HG03060 (cell line): ENCODE data around the gene APRT.

ENCODE experiments used
- ATAC-seq: cut with Tn5 transposase; IDR thresholded peaks from one replicate; pipeline ENCODE4 v1.9.1; 2021; ENCODE audit warnings: low read depth, moderate number of reproducible peaks; ENCODE audit not compliant: unreplicated experiment

APRT gene, protein sequence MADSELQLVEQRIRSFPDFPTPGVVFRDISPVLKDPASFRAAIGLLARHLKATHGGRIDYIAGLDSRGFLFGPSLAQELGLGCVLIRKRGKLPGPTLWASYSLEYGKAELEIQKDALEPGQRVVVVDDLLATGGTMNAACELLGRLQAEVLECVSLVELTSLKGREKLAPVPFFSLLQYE

DNA sequence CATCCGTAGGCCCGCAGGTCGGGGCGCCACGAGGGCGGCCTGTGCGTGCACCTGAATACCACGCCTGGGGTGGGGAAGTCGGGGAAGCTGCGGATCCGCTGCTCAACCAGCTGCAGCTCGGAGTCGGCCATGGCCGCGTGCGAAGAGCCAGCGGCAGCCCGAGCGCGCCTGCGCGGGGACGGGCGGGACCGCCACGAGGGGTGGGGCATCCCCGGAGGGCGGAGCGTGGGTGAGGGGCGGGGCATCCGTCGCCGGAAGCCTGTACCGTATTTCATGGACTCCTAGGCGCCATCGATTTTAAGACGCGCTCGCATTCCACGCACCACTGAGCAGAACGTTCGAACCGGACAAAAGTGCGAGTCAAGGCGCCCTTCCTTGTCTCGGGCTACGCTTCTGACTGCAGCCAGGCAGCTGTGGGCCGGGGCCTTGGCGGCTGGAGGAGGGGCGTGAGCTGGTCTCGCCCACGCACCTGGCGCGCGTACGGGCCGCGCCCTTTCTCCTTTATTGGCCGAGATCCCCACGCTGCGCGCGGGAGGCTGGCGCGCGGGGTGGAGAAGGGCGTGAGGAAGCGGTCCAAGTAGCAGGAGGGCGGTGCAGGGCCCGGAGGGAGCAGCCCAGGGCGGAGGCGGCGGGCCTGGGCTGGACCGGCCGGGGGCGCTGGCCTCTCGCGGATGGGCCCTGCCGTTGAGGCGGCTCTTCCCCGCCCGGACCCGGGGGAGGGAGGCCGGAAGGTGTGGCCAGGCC, at the start of gene APRT:
APRT (minus strand) TSS at position 160 of the 744 bp plus-strand sequence; CDS start at position 131, 29 bp downstream.
- peak; percentile 48 for ATAC-seq

DNA sequence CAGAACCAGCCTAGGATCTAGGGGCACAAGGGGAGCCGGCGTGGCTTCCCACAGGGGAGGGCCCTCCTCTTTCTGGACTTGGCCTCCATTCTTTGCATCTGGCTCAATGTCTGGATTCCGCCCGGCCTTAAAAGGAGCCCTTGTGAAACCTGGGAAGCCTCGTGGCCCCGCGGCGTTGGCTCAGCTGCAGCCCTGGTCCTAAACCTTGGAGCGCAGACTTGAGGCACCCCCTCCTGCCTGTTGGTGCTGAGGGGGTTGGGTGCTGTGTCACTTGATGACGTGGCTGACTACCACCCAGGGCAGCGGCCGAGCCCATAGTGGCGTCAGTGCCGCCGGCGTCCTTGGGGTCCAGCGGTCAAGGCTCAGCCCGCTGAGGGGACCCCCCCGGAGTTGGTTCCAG, 49.6 kb upstream of the APRT start:
- no peak for ATAC-seq

DNA sequence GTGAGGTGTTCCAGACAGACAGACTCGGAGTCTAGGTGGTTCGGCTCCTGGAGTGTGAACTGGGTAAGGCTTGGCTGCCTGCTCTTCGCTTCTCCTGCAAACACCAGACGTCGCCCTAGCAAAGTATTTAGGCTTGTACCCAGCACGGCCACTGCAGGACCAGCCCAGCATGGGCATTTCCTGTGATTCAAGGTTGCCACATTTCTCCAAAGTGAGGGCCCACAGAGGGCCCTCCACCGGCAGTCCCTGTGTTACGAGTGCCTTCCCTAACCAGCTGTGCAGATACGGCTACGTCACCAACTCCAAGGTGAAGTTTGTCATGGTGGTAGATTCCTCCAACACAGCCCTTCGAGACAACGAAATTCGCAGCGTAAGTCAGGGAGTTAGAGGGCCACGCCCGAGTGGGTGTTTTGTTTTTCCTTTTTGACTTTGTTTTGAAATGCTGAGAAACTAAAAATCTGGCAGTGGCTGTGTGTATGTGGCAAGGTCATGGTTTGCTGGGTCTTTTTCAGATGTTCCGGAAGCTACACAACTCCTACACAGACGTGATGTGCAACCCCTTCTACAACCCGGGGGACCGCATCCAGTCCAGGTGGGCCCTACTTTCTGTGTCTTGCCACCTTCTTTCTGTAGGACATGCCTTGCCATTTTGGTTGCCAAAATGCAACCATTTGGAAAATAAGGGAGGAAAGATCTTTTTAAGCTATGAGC, 47.8 kb upstream of the APRT start:
- no peak for ATAC-seq

DNA sequence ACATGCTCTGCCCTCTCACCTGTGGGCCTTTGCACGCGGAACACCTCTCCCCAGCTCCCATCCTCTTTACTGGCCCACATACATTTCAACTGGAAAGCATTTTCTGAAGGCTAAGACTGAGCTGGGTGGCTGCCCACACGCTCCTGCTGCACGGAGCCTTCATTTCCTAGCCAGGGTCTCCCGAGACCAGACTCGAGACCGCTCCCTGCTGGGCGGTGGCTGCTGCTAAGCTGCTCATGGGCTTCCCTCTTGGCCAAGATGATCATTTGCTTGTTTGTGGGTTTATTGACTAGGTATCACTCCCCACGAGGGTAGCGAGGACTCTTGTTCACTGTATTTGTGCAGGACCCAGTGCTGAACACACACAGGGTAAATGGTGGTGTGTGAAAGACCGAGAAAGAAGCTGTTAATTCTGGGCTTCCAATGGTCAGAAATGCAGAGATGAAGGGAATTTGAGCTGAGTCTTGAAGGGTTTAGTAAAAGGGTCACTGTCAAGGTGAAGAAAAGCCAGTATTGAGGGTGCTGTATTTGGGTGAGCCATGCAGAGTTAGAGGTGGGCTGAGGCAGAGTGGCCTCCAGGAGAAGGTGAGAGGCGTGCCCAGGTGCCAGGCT, 46.1 kb upstream of the APRT start:
- no peak for ATAC-seq

DNA sequence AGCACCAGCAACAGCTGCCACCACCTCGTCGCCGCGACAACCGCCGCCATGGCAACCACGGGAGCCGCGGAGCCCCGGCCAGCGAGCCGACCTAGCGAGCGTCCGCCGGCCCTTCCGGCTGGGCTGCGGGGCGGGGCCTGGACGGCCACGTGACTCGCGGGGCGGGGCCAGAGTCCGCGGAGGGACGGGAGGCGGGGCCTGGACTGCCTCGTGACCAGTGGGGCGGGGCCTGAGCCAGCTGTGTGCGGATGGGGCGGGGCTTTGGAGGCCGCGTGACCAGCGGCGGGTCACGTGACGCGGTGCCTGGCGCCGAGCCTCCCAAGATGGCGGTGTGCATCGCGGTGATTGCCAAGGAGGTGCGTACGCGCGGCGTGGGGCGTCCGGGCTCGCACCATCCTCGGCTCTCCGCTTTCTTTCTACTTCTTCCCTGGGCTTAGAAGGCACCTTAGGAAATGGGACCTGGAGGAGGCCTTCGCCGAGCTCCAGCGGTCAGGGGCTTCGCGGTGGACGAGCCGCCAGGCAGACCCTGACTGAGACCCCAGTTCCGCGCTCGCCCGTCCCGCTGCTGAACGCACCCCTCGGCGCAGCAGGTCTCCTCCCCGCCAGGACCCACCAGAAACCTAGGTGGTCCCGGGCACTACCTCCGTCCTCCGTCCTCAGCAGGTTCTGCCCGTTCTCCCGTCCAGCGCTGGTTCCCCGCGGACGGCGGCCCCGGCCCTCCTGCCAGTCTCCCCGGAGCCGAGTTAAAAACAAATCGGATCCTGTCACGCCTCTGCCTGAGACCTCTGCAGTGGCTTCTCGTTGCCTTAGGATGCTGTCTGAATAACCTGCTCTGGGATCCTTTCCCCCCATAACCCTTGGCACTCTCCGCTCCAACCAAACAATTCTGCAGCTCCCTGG, 45.4 kb upstream of the APRT start, which contains the start of the genes GALNS and TRAPPC2L:
GALNS (minus strand) TSS at position 120 of the 900 bp plus-strand sequence; CDS start at position 50, 70 bp downstream.
TRAPPC2L (plus strand) TSS at position 300 of the 900 bp plus-strand sequence; CDS start at position 324, 24 bp downstream.
- ATAC-seq, result peak; percentile 52

DNA sequence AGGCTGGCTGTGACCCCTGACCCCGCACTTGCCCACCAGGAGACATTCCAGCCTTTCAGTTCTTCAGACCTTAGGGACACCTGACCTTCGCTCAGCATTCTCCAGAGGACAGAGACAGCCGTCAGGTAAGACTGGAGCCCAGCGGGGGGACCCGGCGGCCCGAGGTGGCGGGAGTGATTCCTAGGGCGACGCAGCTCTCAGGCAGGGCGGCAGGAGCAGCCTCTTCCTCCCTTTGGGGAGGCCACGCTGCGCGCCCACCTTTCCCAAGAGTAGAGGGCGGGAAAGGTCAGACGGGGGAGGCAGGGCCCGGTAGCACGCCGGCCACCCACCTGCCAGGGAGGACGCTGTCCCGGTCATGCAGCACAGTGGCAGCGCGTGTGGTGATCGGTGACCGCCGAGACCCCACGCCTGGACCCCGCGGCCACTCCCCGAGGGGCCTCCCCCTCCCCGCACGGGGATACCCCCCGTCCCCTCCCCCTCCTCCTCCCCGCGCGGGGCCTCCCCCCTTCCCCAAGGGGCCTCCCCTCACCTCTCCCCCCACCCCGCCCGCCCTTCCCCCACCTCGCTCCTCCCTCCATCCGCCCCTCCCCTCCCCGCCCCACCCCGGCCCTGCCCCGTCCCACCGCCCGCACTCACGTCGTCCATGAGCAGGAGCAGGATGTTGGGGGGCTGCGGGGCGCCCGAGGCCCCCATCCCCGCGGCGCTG, 44.5 kb upstream of the APRT start:
- ATAC-seq, result no peak

DNA sequence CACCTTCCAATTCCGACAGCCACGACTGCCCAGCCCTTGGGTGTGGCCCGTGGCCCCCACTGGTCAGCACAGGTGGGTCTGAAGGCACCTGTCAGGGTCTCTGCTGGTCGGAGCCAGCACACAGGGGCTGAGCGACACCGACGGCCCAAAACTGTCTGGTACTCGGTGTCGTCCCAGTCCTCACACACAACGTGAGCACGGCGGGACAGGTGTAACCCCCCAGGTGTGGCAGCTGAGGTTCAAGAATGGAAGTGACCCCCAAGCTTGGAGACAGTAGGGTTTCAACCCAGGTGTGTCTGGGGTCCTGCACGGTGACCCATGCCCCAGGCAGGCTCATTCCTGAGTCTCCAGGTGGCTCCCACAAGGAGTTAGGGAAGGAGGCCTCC, 44.0 kb upstream of the APRT start:
- ATAC-seq, result no peak

DNA sequence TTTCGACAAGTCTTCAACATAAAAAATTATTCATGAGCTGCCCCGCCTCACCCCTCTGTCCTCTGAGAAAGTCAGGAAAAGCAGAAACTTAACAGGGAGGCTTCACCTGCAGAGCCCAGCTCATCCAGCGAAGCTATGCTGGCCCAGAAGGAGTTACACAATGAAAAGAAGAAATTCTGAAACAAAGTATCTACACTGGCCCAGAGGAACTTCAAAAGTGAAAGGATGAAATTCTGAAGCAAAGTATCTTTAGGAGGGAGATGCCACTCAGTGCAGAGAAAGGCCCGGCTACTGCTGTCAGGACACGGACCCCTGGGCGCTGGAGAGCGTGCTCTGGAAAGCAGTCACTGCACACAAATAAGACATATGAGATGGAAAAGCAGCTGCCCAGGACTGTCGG, 43.4 kb upstream of the APRT start:
- no peak for ATAC-seq

DNA sequence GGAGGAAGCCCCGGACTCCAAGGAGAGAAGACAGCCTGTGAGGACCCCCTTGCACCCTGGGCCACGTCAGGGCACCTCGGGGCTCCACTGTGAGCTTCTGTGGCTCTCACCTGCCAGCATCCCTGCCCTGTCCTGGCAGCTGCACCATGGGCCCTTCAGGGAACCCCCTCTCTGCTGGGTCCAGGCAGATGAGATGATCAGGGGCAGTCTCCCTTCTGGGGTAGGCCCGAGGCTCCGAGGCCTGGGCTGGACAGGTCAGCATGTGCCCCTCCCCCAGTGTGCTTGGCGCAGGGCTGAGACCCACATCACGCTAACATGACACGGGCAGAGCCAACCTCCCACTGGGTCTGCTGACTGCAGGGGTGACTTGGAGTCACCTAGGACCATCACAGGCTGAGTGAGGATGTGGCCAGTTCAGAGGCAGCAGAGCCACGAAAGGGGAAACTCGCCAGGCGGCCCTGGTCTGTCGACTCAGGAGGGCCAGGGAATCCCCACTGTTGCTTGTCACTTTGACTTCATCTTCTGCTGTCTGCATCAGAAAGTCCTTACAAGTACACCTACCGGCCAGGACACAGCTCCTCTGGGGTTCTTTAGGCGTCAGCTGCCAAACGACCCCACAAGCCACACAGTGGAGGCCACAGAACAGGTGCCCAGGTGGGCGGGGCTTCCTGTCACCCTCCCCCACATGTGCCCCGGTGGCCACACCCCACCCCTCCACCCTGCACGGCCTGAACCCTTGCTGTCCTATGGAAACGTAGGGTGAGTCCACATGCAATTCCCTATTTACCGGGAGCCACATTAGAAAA, 42.8 kb upstream of the APRT start:
- ATAC-seq, result no peak

DNA sequence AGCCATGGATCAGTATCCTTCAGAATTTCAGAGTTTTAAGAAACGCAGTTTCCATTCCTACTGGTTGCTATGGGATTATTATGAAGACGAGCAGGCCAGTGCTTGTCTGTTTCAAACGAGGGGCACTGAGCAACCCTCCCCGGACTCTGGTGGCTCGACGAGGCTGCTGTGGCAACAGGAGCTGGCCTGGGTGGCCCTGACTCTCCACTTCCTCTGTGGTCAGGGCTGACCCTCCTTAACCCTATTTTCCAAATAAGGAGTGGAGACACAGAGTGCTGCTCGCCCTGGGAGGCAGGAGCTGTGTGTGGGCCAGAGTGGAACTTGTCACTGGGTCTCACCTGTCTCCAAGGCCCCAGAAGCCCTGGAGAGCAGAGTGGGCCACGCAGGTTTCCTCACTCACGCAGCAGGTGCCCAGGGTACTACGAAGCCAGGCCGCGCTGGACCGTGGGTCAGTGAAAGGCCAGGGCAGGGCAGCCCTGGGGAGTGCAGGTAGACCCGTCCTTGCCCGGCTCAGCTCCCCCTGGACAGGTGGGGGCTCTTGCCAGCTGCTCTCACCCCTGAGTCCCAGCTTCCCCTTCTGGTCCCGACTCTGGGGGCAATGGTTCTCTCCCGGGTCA, 41.7 kb upstream of the APRT start:
- no peak for ATAC-seq

DNA sequence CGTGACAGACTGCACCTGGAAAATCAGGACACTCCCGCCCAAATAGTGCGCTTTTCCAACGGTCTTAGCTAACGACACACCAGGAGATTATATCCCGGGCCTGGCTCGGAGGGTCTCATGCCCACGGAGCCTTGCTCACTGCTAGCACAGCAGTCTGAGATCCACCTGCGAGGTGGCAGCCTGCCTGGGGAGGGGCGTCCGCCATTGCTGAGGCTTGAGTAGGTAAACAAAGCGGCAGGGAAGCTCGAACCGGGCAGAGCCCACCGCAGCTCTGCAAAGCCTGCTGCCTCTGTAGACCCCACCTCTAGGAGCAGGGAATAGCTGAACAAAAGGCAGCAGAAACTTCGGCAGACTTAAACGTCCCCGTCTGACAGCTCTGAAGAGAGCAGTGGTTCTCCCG, 39.9 kb upstream of the APRT start:
- no peak for ATAC-seq

DNA sequence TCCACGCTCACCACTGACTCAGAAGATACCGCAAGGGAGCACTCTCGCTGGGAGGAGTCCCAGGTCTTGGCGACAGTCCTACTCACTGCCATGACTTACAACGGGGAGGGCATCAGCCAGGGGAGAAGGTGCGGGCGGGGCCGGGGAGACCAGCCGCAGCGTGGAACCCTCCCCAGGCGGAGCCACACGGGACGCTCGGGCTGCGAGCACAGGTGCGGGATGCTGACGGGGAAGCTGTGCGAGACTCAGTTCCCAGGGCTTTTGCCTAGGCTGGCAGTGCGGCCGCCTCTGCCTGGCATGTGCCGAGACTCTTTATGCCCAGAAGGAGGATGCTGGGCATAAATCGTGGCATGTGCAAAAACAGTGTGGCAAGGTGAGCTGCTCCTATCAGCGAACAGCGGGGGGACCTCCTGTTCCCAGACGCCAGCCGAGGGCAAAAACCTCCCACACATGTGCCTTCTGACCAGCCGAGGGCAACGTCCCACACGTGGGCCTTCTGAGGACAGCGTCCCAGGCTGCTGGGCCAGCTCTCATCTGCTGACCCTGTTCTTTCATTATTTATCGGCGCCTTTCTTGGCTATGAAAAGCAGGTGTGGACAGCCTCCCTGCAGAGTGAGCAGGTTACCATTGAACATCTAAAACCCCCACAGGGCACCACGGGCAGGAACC, 38.9 kb upstream of the APRT start:
- no peak for ATAC-seq

DNA sequence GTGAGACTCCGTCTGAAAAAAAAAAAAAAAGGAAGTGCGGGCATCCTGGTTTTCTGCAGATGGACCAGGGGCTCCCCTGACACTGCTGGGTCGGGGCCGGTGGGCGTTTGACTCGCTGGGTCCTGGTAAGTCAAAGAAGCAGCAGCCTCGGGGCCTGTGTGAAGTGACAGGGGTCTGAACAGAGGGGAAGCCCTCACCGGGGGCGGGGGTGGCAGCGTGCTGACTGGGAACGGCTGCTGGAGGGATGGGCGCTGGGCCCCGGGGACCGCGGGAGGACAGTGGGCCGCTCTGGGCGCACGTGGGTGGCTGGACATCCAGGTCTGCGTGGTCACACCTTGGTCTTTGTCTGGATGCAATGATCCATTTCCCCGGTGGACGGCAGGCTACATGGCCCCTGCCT, 36.8 kb upstream of the APRT start:
- no peak for ATAC-seq

DNA sequence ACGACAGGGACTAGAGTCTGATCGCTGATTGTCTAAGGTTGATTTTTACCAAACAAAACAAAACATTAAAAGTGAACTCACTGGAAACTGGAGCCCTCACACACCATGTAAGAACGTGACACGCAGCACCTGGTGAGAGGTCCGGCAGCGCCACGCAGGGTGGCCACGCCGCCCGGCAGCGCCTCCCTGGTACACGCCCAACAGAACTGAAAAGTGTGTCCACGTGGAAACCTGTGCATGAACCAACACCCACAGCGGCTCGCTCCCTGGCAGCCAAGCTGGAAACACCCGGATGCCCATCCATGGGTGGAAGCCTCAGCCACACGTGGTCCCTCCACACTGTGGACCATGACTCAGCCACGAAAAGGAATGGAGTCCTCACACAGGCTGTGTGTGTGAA, 35.9 kb upstream of the APRT start:
- no peak for ATAC-seq

DNA sequence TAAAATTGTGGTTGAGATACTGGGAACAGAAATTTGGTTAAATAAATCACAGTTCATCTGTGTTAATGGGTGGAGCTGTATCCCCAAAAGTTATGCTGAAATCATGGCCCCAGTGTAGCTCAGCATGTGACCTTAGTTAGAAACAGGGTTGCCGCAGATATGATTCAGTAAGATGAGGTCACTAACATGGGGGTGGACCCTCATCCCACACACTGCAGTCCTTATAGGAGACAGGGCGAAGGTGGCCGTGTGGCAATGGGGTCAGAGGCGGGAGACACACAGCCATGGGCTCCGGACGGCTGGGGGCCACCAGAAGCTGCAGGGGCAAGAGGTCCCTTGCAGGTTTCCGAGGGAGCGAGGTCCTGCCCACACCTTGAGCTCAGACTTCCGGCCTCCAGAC, 34.4 kb upstream of the APRT start:
- no peak for ATAC-seq

DNA sequence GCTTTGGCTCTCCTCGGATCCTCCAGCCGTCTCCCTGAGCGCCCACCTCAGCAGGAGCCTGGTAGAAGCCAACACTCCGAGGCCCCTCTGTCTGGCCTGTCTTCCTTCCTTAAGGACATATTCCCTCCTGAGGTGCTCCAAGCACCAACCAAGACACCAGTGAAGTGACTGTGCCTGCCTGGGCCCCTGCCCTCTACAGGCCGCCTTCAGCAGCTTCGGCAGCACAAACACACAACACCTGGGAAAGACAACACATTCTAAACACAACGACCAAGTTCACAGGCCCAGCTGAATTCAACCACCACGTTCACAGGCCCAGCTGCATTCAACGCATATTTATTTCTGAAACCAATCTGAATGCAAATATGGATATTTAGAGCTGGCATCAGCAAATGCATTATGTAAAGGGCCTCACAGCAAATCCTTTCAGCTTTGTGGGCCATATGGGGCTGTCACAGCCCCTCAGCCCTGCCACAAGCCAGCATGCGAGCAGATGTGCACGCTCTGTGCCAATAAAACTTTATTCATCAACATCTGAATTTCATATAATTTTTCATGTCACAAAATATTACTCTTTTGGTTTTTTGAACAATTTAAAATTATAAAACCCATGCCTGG, 32.8 kb upstream of the APRT start:
- ATAC-seq, result no peak

DNA sequence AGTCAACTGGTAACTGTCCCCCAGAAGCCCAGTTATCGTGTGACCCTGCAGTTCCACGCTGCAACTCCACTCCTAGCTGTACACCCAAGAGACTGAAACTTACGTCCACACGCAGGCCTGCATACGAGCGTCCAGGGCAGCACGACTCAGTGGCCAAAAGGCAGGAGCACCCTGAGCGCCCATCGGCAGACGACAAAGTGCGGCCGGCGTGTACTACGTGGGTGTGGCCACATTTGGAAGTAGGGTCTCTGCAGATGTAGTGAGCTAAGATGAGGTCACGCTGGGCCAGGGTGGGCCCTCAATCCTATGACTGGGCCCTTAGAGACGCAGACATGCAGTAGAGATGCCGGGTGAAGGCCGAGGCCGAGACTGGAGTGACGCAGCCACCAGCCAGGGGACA, 31.5 kb upstream of the APRT start:
- no peak for ATAC-seq
